ENCODE data around the gene PRDM8. TPM values are rescaled to one million over a fixed set of nuclear protein-coding genes. Genes with fewer than 3 reads are reported as not detected.

Gene PRDM8
- total and polyA plus RNA-seq, 2 of the 8 experiments (the other 6 are each of a cell fraction or from before 2014, with no cell fraction given), result not detected

DNA sequence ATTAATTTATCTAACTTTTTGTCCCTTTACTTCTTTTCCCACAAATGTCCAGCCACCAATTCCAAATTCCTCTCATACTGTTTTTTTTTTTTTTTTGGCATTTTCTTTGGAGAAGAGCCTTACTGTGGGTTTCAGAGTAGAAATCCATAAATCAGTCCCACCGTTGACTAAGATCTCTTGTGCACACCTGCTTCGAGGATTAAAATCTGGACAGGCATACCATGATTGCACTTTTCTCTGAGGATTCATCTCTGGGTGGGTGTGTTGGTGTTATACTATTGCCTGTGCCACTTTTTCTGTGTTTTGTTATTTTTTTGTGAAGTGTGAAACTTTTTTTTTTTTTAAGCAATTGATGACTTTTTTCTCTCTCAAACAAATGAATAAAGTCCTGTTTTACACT lies 13.2 kb downstream of the PRDM8 start (continued):
- TF ChIP-seq, protein P1, sequence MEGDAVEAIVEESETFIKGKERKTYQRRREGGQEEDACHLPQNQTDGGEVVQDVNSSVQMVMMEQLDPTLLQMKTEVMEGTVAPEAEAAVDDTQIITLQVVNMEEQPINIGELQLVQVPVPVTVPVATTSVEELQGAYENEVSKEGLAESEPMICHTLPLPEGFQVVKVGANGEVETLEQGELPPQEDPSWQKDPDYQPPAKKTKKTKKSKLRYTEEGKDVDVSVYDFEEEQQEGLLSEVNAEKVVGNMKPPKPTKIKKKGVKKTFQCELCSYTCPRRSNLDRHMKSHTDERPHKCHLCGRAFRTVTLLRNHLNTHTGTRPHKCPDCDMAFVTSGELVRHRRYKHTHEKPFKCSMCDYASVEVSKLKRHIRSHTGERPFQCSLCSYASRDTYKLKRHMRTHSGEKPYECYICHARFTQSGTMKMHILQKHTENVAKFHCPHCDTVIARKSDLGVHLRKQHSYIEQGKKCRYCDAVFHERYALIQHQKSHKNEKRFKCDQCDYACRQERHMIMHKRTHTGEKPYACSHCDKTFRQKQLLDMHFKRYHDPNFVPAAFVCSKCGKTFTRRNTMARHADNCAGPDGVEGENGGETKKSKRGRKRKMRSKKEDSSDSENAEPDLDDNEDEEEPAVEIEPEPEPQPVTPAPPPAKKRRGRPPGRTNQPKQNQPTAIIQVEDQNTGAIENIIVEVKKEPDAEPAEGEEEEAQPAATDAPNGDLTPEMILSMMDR (IDR thresholded peaks at IDR 0.05; ENCODE audit: control extremely low read depth in 1 of 3, insufficient read depth in 1 of 3, low read depth in 1 of 3, low read length in 3 of 3), result no peak
- TF ChIP-seq EZH2 (IDR thresholded peaks at IDR 0.05; ENCODE audit: low read depth, low read length, severe bottlenecking) (no peak), CEBPB (IDR thresholded peaks at IDR 0.05; ENCODE audit: low read depth, low read length) (no peak), RXRA (IDR thresholded peaks at IDR 0.05; ENCODE audit: insufficient read depth, low read depth, low read length) (no peak), CREB1 (IDR thresholded peaks at IDR 0.05) (no peak), RFX5 (IDR thresholded peaks at IDR 0.05; ENCODE audit: borderline replicate concordance, low read depth, low read length) (no peak)
- TF ChIP-seq, protein P2, sequence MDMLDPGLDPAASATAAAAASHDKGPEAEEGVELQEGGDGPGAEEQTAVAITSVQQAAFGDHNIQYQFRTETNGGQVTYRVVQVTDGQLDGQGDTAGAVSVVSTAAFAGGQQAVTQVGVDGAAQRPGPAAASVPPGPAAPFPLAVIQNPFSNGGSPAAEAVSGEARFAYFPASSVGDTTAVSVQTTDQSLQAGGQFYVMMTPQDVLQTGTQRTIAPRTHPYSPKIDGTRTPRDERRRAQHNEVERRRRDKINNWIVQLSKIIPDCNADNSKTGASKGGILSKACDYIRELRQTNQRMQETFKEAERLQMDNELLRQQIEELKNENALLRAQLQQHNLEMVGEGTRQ (IDR thresholded peaks at IDR 0.05; ENCODE audit: low read length), result no peak

Measured in H1 (cell line).